Osteoblast (primary cell): ENCODE results near the gene DCHS1. TPM values are rescaled to one million over a fixed set of nuclear protein-coding genes. Genes with fewer than 3 reads are reported as not detected.

Experiments
- DNase-seq: peaks from one replicate; pipeline ENCODE4 v3.0.0; 2011; ENCODE audit warnings: low spot score, mixed read lengths; ENCODE audit not compliant: insufficient read length; ENCODE audit errors: missing footprints
- H2AFZ ChIP-seq: 2 replicates; pipeline ENCODE4 v1.6.0; 2011; ENCODE audit warnings: mild to moderate bottlenecking, low read length
- H3K27ac ChIP-seq: 2 replicates; pipeline ENCODE4 v1.5.1; 2011; ENCODE audit warnings: mild to moderate bottlenecking, low read depth, low read length, moderate library complexity
- H3K27me3 ChIP-seq: 2 replicates; pipeline ENCODE4 v1.6.0; 2012; ENCODE audit warnings: mild to moderate bottlenecking, control low read depth, inconsistent platforms, low read length, moderate library complexity; ENCODE audit not compliant: insufficient read depth
- H3K36me3 ChIP-seq: 2 replicates; pipeline ENCODE4 v1.5.1; 2011; ENCODE audit warnings: mild to moderate bottlenecking, low read length, control low read depth, moderate library complexity; ENCODE audit not compliant: insufficient read depth
- H3K4me1 ChIP-seq: 2 replicates; pipeline ENCODE4 v1.5.1; 2011; ENCODE audit warnings: mild to moderate bottlenecking, low read length, control low read depth, moderate library complexity; ENCODE audit not compliant: insufficient read depth
- H3K4me2 ChIP-seq: 2 replicates; pipeline ENCODE4 v1.6.0; 2011; ENCODE audit warnings: mild to moderate bottlenecking, low read length; ENCODE audit not compliant: insufficient read depth
- H3K4me3 ChIP-seq: fragments of 200-600 bp; sonication (generic); 3 replicates; pipeline ENCODE4 v1.5.1; 2012; ENCODE audit warnings: mild to moderate bottlenecking, low read length, inconsistent platforms; ENCODE audit not compliant: insufficient read depth
- H3K79me2 ChIP-seq: 2 replicates; pipeline ENCODE4 v1.6.0; 2012; ENCODE audit warnings: mild to moderate bottlenecking, low read length, control low read depth, inconsistent platforms; ENCODE audit not compliant: insufficient read depth
- H3K9me3 ChIP-seq: 2 replicates; pipeline ENCODE4 v1.5.1; 2011; ENCODE audit warnings: low read depth, low read length, control low read depth
- H4K20me1 ChIP-seq: 2 replicates; pipeline ENCODE4 v1.6.0; 2012; ENCODE audit warnings: mild to moderate bottlenecking, low read length, control low read depth; ENCODE audit not compliant: insufficient read depth
- total RNA-seq: library from RNA; depleted of rRNA; stranded (reverse); fragments of >200 nt; gene quantifications from 2 replicates; pipeline ENCODE4 v1.2.3, GENCODE V29; 2012
- TF ChIP-seq, protein P1 (sequence below): IDR thresholded peaks from 2 replicates; pipeline ENCODE4 v1.5.1; 2011; ENCODE audit warnings: mild to moderate bottlenecking, low read depth, low read length, moderate library complexity; ENCODE audit errors: extremely low read depth

The DCHS1 gene
- total RNA-seq, 1 donor, result 1.1 TPM

- TF ChIP-seq, protein P1, sequence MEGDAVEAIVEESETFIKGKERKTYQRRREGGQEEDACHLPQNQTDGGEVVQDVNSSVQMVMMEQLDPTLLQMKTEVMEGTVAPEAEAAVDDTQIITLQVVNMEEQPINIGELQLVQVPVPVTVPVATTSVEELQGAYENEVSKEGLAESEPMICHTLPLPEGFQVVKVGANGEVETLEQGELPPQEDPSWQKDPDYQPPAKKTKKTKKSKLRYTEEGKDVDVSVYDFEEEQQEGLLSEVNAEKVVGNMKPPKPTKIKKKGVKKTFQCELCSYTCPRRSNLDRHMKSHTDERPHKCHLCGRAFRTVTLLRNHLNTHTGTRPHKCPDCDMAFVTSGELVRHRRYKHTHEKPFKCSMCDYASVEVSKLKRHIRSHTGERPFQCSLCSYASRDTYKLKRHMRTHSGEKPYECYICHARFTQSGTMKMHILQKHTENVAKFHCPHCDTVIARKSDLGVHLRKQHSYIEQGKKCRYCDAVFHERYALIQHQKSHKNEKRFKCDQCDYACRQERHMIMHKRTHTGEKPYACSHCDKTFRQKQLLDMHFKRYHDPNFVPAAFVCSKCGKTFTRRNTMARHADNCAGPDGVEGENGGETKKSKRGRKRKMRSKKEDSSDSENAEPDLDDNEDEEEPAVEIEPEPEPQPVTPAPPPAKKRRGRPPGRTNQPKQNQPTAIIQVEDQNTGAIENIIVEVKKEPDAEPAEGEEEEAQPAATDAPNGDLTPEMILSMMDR, result no peak
Observed at GRCh38 chr11:6598555-6598954, 57.1 kb downstream of the DCHS1 start.

GRCh38 chr11:6596239-6596877 is 59.3 kb downstream of the DCHS1 start:
- H3K79me2 ChIP-seq, result peaks cover 45% of the 10 kb centered on the region
- H3K4me3 ChIP-seq, result no peak overlapping the region
- no peak overlapping the region for H2AFZ ChIP-seq
- H3K27ac ChIP-seq, result no peak overlapping the region
- no peaks in the 10 kb centered on the region for H3K9me3 ChIP-seq
- no peak overlapping the region for H3K4me2 ChIP-seq
- TF ChIP-seq, protein P1, result no peak
- peaks cover 14% of the 10 kb centered on the region for H4K20me1 ChIP-seq
- H3K4me1 ChIP-seq, result no peaks in the 10 kb centered on the region
- H3K36me3 ChIP-seq, result peaks cover 60% of the 10 kb centered on the region
- no peak for DNase-seq
- no peaks in the 10 kb centered on the region for H3K27me3 ChIP-seq

More at GRCh38 chr11:6598555-6598954, 57.1 kb downstream of the DCHS1 start:
- Histone ChIP-seq H2AFZ (no peak overlapping the region), H3K4me3 (no peak overlapping the region), H3K27ac (no peak overlapping the region), H3K79me2 (peaks cover 66% of the 10 kb centered on the region), H3K27me3 (no peaks in the 10 kb centered on the region), H4K20me1 (peaks cover 21% of the 10 kb centered on the region), H3K4me1 (peaks cover 11% of the 10 kb centered on the region), H3K9me3 (no peaks in the 10 kb centered on the region), H3K4me2 (no peak overlapping the region), H3K36me3 (peaks cover 66% of the 10 kb centered on the region)
- no peak for DNase-seq

GRCh38 chr11:6594142-6594768 is 61.4 kb downstream of the DCHS1 start:
- Histone ChIP-seq H3K27me3 (no peaks in the 10 kb centered on the region), H3K79me2 (peaks cover 24% of the 10 kb centered on the region), H3K4me2 (no peak overlapping the region), H3K36me3 (peaks cover 39% of the 10 kb centered on the region), H2AFZ (no peak overlapping the region), H3K9me3 (no peaks in the 10 kb centered on the region), H3K4me1 (no peaks in the 10 kb centered on the region), H3K4me3 (no peak overlapping the region), H3K27ac (no peak overlapping the region), H4K20me1 (peaks cover 6% of the 10 kb centered on the region)
- TF ChIP-seq, protein P1, result no peak
- no peak for DNase-seq

DNA sequence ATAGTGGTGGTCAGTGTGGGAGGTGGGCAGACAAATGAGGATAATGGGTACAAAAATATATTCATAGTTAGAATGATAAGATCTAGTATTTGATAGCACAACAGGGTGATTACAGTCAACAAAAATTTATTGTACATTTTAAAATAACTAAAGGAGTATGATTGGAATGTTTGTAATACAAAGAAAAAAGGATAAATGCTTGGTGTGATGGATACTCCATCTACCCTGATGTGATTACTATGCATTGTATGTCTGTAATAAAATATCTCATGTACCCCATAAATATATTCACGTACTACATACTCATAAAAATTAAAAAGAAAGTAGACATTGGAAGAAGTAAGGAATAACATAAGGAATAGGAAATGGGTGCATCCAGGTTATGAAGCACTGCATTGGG is 67.6 kb downstream of the DCHS1 start:
- H3K4me2 ChIP-seq, result no peak overlapping the region
- H3K79me2 ChIP-seq, result no peaks in the 10 kb centered on the region
- no peaks in the 10 kb centered on the region for H3K4me1 ChIP-seq
- TF ChIP-seq, protein P1, result no peak
- no peak for DNase-seq
- no peaks in the 10 kb centered on the region for H3K27me3 ChIP-seq
- no peaks in the 10 kb centered on the region for H3K9me3 ChIP-seq
- no peak overlapping the region for H3K27ac ChIP-seq
- H2AFZ ChIP-seq, result no peak overlapping the region
- H3K36me3 ChIP-seq, result no peaks in the 10 kb centered on the region
- H4K20me1 ChIP-seq, result no peaks in the 10 kb centered on the region
- no peak overlapping the region for H3K4me3 ChIP-seq
